Erythroblast (primary cell): Measurements from ENCODE around the gene WWC1.

Source experiments
- GATA1 ChIP-seq: IDR thresholded peaks from 2 replicates; pipeline ENCODE4 v1.6.1; 2011; ENCODE audit warnings: low read depth, mild to moderate bottlenecking, control low read depth, low read length, moderate library complexity
- POLR2A ChIP-seq: IDR thresholded peaks from 2 replicates; pipeline ENCODE4 v1.6.1; 2011; ENCODE audit warnings: mild to moderate bottlenecking, low read length

DNA sequence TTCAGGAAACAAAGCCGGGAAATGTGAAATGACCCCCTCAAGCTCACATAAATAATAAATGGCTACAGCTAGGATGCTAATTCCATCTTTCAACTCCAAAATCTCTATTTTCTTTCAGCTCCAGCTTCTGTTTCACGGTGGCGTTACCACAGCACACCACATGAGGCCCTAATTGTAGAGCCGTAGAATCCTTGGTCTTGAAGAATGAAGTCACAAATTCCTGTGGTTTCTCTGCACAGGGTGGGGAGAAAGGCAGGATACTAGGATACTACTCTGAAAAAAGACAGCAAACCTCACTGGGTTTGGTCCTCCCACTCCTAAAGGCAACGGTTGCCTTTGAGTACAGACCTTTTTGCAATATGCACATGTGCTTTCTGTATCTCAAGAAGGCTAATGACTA lies 180.9 kb downstream of the WWC1 start:
- TF ChIP-seq POLR2A (no peak), GATA1 (no peak)
